KMS-11 (cell line): ENCODE results near the gene PRKG2.

Experiments
- H2AFZ ChIP-seq: fragments of 200-600 bp; sonication (generic); 2 replicates; pipeline ENCODE4 v1.6.1; 2016; ENCODE audit warnings: antibody characterized with exemption, mixed run types, low read depth
- H3K27ac ChIP-seq: fragments of 200-600 bp; sonication (generic); 2 replicates; pipeline ENCODE4 v1.6.1; 2016; ENCODE audit warnings: mild to moderate bottlenecking, mixed run types
- H3K27me3 ChIP-seq: fragments of 200-600 bp; sonication (generic); 2 replicates; pipeline ENCODE4 v1.6.1; 2017; ENCODE audit warnings: mild to moderate bottlenecking, low read depth, mixed run types, moderate library complexity; ENCODE audit not compliant: insufficient read depth
- H3K36me3 ChIP-seq: fragments of 200-600 bp; sonication (generic); 2 replicates; pipeline ENCODE4 v1.6.1; 2017; ENCODE audit warnings: mild to moderate bottlenecking, mixed run types; ENCODE audit not compliant: insufficient read depth
- H3K4me1 ChIP-seq: fragments of 200-600 bp; sonication (generic); 2 replicates; pipeline ENCODE4 v1.6.1; 2016; ENCODE audit warnings: mild to moderate bottlenecking, low read depth, mixed run types; ENCODE audit not compliant: poor library complexity, severe bottlenecking
- H3K4me2 ChIP-seq: fragments of 200-600 bp; sonication (generic); 2 replicates; pipeline ENCODE4 v1.7.0; 2016; ENCODE audit warnings: mild to moderate bottlenecking, mixed run types
- H3K4me3 ChIP-seq: fragments of 200-600 bp; sonication (generic); IDR thresholded peaks from 2 replicates; pipeline ENCODE4 v1.6.1; 2017; ENCODE audit warnings: low read depth, low read length, mixed read lengths; ENCODE audit not compliant: insufficient read depth
- H3K79me2 ChIP-seq: fragments of 200-600 bp; sonication (generic); 2 replicates; pipeline ENCODE4 v1.6.1; 2016; ENCODE audit warnings: low read depth, mixed run types; ENCODE audit not compliant: insufficient read depth
- H3K9ac ChIP-seq: fragments of 200-600 bp; sonication (generic); 2 replicates; pipeline ENCODE4 v1.6.1; 2016; ENCODE audit warnings: mild to moderate bottlenecking, mixed run types
- H4K20me1 ChIP-seq: fragments of 200-600 bp; sonication (generic); 2 replicates; pipeline ENCODE4 v1.6.1; 2016; ENCODE audit warnings: mild to moderate bottlenecking, mixed run types; ENCODE audit not compliant: insufficient read depth
- TF ChIP-seq, protein P1 (sequence below): fragments of 200-600 bp; sonication (generic); conservative IDR thresholded peaks from 2 replicates; pipeline ENCODE4 v1.6.1; 2017; ENCODE audit warnings: low read depth, mild to moderate bottlenecking, antibody characterized with exemption, low read length, moderate library complexity, mixed read lengths

PRKG2 gene

DNA sequence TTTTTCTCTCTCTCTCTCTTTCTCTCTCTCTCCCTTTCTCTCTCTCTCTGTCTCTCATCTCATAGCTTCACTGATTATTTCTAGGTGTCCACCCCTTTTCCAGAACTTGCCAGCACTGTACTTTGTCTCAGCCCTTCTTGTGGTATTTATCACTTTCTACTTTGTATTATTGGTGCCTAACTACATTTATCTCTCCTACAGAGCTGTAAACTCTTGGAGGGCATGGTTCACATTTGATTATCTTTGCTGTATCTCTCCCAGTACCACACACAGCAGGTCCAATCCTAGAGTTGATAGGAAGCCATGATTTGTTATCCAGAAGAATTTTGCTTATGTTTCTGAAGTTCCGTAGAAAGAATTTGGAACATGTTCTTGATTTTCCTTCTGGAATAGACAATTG, 5.2 kb upstream of the PRKG2 start:
- no peaks in the 10 kb centered on the region for H3K27me3 ChIP-seq
- no peak overlapping the region for H3K27ac ChIP-seq
- no peak overlapping the region for H3K9ac ChIP-seq
- no peak overlapping the region for H3K4me3 ChIP-seq
- no peaks in the 10 kb centered on the region for H4K20me1 ChIP-seq
- no peak overlapping the region for H3K4me2 ChIP-seq
- TF ChIP-seq, protein P1, sequence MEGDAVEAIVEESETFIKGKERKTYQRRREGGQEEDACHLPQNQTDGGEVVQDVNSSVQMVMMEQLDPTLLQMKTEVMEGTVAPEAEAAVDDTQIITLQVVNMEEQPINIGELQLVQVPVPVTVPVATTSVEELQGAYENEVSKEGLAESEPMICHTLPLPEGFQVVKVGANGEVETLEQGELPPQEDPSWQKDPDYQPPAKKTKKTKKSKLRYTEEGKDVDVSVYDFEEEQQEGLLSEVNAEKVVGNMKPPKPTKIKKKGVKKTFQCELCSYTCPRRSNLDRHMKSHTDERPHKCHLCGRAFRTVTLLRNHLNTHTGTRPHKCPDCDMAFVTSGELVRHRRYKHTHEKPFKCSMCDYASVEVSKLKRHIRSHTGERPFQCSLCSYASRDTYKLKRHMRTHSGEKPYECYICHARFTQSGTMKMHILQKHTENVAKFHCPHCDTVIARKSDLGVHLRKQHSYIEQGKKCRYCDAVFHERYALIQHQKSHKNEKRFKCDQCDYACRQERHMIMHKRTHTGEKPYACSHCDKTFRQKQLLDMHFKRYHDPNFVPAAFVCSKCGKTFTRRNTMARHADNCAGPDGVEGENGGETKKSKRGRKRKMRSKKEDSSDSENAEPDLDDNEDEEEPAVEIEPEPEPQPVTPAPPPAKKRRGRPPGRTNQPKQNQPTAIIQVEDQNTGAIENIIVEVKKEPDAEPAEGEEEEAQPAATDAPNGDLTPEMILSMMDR = no peak
- H2AFZ ChIP-seq = no peak overlapping the region
- H3K79me2 ChIP-seq = no peaks in the 10 kb centered on the region
- H3K36me3 ChIP-seq = no peaks in the 10 kb centered on the region
- no peaks in the 10 kb centered on the region for H3K4me1 ChIP-seq

- Histone ChIP-seq H3K27ac (no peak overlapping the region), H3K4me1 (no peaks in the 10 kb centered on the region), H3K9ac (no peak overlapping the region), H3K79me2 (no peaks in the 10 kb centered on the region), H2AFZ (no peak overlapping the region), H3K4me2 (no peak overlapping the region), H3K4me3 (no peak overlapping the region), H3K27me3 (no peaks in the 10 kb centered on the region), H4K20me1 (no peaks in the 10 kb centered on the region), H3K36me3 (no peaks in the 10 kb centered on the region)
- TF ChIP-seq, protein P1 = no peak
Observed at GRCh38 chr4:81218206-81218605, 3.2 kb upstream of the PRKG2 start.

- Histone ChIP-seq H3K79me2 (no peaks in the 10 kb centered on the region), H3K9ac (no peak overlapping the region), H2AFZ (no peak overlapping the region), H3K27ac (no peak overlapping the region), H4K20me1 (no peaks in the 10 kb centered on the region), H3K36me3 (no peaks in the 10 kb centered on the region), H3K4me2 (no peak overlapping the region), H3K4me1 (no peaks in the 10 kb centered on the region), H3K27me3 (no peaks in the 10 kb centered on the region), H3K4me3 (no peak overlapping the region)
- TF ChIP-seq, protein P1 = no peak
Observed at GRCh38 chr4:81217779-81218178, 2.8 kb upstream of the PRKG2 start.

- no peaks in the 10 kb centered on the region for H3K79me2 ChIP-seq
- no peak overlapping the region for H3K27ac ChIP-seq
- H3K4me3 ChIP-seq = no peak overlapping the region
- no peak overlapping the region for H3K4me2 ChIP-seq
- TF ChIP-seq, protein P1 = no peak
- H3K4me1 ChIP-seq = no peaks in the 10 kb centered on the region
- H2AFZ ChIP-seq = no peak overlapping the region
- no peaks in the 10 kb centered on the region for H4K20me1 ChIP-seq
- H3K27me3 ChIP-seq = no peaks in the 10 kb centered on the region
- no peaks in the 10 kb centered on the region for H3K36me3 ChIP-seq
- H3K9ac ChIP-seq = no peak overlapping the region
Observed at GRCh38 chr4:81215931-81216330, 909 bp upstream of the PRKG2 start.
